ENCODE measurements around the gene AOAH. TPM values are rescaled to one million over a fixed set of nuclear protein-coding genes. Genes with fewer than 3 reads are reported as not detected.

Gene AOAH
- total RNA-seq, 1 experiment from 2014 or later: 1.3 TPM

DNA sequence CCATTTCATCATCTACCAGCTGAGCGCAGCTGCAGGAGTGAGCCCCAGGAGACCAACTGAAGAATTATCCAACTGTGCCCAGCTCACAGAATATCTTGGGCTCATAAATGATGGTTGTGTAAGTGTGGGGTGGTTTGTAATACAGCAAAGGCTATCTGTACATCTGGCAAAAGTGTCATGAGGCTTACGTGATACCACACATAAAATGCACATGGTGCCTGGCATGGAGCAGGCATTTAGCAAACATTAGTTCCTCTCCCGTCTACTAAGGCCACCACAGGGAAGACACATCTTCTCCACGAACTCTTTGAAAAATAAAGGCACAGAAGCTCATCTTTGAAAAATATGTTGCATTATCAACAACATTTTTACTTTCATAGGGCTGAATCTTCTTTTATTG lies 32.3 kb downstream of the AOAH start:
- Histone ChIP-seq H3K4me3 (no peak overlapping the region), H3K36me3 (no peaks in the 10 kb centered on the region), H3K9me3 (replicated peaks) (no peaks in the 10 kb centered on the region), H3K27ac (no peak overlapping the region), H3K27me3 (no peaks in the 10 kb centered on the region), H3K4me1 (no peaks in the 10 kb centered on the region)
- DNase-seq: no peak

DNA sequence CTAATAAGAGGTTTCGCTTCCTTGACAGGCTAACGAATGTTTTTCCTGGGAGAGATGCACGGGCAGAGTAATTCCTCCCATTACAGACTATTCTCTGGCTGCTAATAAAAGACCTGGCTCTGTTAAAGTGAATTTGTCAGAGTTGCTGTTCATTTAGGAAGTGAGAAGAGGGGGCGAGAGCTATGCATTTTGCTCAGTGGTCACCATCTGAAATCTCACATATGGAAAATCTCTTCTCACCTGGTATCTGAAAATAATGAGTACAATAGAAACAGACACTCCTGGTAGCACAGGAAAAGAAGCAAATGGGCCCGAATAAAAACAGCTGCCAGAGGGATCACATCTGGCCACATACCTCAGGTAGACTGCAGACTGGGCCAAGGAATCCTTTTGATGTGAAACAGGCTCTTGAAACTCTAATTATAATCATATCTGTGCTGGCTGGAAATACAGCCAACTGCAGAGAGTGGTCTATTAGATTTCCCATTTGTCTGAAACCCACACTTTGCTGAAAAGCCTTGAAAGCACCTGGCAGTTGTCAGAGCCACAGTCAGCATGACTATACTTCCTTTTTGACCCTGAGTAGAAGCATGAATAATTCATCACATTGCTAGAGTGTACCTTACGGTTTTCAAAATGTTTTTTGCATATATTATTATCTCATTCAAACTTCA lies 33.6 kb downstream of the AOAH start:
- Histone ChIP-seq H3K4me1 (peaks cover 4% of the 10 kb centered on the region; the same call in 1 of the 2 replicates), H3K27ac (no peak overlapping the region), H3K4me3 (no peak overlapping the region), H3K27me3 (no peaks in the 10 kb centered on the region), H3K36me3 (no peaks in the 10 kb centered on the region), H3K9me3 (replicated peaks) (no peaks in the 10 kb centered on the region)
- no peak for DNase-seq

DNA sequence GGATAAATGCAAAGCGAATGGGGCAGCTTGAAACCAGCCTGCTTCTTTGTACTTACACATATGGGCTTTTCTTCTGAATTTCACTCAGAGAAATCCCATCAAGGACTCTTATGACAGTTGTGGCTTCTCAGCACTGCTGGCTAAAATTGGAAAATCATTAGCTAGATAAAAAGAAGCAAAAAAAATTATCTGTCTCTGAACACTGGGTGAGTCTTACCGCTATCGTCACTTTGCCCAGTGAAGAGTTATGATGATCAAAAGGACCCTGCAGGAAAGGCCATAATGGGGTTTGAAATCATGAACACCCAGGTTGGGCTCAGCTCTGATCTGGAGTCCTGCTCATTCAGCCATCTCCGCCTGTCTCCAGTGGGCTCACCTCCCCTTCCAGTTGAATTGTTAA lies 34.3 kb downstream of the AOAH start:
- H3K4me3 ChIP-seq: no peak overlapping the region
- H3K27ac ChIP-seq: no peak overlapping the region
- H3K9me3 ChIP-seq (replicated peaks): no peaks in the 10 kb centered on the region
- H3K36me3 ChIP-seq: no peaks in the 10 kb centered on the region
- no peaks in the 10 kb centered on the region for H3K27me3 ChIP-seq
- H3K4me1 ChIP-seq: peaks cover 4% of the 10 kb centered on the region; the same call in 1 of the 2 replicates
- DNase-seq: no peak

DNA sequence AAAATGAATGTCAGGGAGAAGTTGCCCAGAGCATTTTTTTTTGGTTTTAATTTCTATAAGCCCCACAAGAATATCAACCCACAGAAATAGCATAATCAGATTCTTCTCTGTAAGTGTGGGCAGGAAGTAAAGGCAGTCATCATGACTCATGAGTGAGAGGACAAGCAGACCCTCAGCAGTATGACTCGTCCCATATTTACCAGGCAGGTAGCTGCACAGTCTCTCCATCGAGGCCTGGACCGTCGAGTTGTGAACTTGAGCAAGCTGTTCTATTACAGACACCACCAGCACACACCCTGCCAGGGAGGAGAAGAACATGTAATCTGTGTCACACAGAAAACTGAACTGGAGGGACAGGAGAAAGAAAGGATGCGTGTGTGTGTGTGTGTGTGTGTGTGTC lies 37.8 kb downstream of the AOAH start:
- Histone ChIP-seq H3K27me3 (no peaks in the 10 kb centered on the region), H3K4me1 (peaks cover 4% of the 10 kb centered on the region; the same call in 1 of the 2 replicates), H3K36me3 (no peaks in the 10 kb centered on the region), H3K4me3 (no peak overlapping the region), H3K27ac (no peak overlapping the region), H3K9me3 (replicated peaks) (no peaks in the 10 kb centered on the region)
- no peak for DNase-seq

GRCh38 chr7:36684954-36685353 lies 39.3 kb downstream of the AOAH start:
- no peaks in the 10 kb centered on the region for H3K9me3 ChIP-seq (replicated peaks)
- H3K36me3 ChIP-seq: no peaks in the 10 kb centered on the region
- DNase-seq: no peak
- no peak overlapping the region for H3K27ac ChIP-seq
- no peak overlapping the region for H3K4me3 ChIP-seq
- no peaks in the 10 kb centered on the region for H3K27me3 ChIP-seq
- peaks cover 4% of the 10 kb centered on the region; the same call in 1 of the 2 replicates for H3K4me1 ChIP-seq

GRCh38 chr7:36683695-36684357 lies 40.5 kb downstream of the AOAH start:
- Histone ChIP-seq H3K4me3 (no peak overlapping the region), H3K36me3 (no peaks in the 10 kb centered on the region), H3K4me1 (peaks cover 4% of the 10 kb centered on the region; the same call in 1 of the 2 replicates), H3K27ac (no peak overlapping the region), H3K27me3 (no peaks in the 10 kb centered on the region), H3K9me3 (replicated peaks) (no peaks in the 10 kb centered on the region)
- no peak for DNase-seq

- Histone ChIP-seq H3K9me3 (replicated peaks) (no peaks in the 10 kb centered on the region), H3K27me3 (no peaks in the 10 kb centered on the region), H3K36me3 (no peaks in the 10 kb centered on the region), H3K27ac (no peak overlapping the region), H3K4me1 (peaks cover 4% of the 10 kb centered on the region; the same call in 1 of the 2 replicates), H3K4me3 (no peak overlapping the region)
- DNase-seq: no peak
Measured at GRCh38 chr7:36683111-36683510, 41.2 kb downstream of the AOAH start.

DNA sequence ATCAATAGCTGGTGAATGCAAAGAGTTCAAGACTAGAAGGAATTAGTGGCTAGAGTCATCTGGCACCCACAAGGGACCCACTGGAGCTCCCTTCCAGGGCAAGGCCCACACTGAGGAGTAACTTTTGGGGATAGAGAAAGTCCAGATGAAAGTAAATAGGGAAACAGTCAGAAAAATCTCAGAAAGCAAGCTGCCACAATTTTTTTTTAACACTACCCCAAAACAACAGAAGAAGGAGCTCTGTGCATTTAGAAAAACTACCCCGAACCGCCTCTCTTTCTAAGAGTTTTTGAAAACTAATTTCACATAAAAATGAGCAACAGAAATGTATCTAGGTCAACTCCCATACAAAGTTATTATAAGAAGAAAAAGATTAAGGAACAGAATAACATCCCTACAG lies 42.2 kb downstream of the AOAH start:
- Histone ChIP-seq H3K4me3 (no peak overlapping the region), H3K27me3 (no peaks in the 10 kb centered on the region), H3K36me3 (no peaks in the 10 kb centered on the region), H3K27ac (no peak overlapping the region), H3K9me3 (replicated peaks) (no peaks in the 10 kb centered on the region), H3K4me1 (peaks cover 4% of the 10 kb centered on the region; the same call in 1 of the 2 replicates)
- DNase-seq: no peak

- Histone ChIP-seq H3K27ac (no peak overlapping the region), H3K4me3 (no peak overlapping the region), H3K27me3 (no peaks in the 10 kb centered on the region), H3K9me3 (replicated peaks) (no peaks in the 10 kb centered on the region), H3K36me3 (no peaks in the 10 kb centered on the region), H3K4me1 (no peaks in the 10 kb centered on the region)
- no peak for DNase-seq
Measured at GRCh38 chr7:36677769-36678437, 46.4 kb downstream of the AOAH start.

- DNase-seq: no peak
- H3K9me3 ChIP-seq (replicated peaks): no peaks in the 10 kb centered on the region
- H3K36me3 ChIP-seq: no peaks in the 10 kb centered on the region
- H3K4me3 ChIP-seq: no peak overlapping the region
- no peak overlapping the region for H3K27ac ChIP-seq
- H3K27me3 ChIP-seq: no peaks in the 10 kb centered on the region
- no peaks in the 10 kb centered on the region for H3K4me1 ChIP-seq
Measured at GRCh38 chr7:36673703-36674102, 50.6 kb downstream of the AOAH start.

DNA sequence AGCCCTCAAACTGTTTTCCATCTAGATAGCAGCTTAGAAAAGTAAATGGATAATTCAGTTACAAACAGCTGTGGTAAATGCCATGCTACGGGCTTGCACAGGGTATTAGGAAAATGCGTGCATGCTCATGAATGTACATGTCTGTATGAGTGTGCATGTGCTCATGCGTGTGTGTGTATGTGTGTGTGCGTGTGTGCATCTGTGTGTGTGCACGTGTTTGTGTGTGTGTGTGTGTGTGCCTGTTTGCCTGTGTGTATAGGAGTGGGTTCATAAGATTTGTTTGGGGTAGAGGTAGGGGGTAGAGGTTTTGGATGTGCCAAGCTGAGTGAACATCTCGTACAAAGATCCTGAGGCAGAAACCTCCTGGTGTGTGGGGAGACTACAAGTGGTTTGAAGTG lies 52.9 kb downstream of the AOAH start:
- H3K4me1 ChIP-seq: no peaks in the 10 kb centered on the region
- no peaks in the 10 kb centered on the region for H3K9me3 ChIP-seq (replicated peaks)
- DNase-seq: no peak
- no peak overlapping the region for H3K4me3 ChIP-seq
- no peaks in the 10 kb centered on the region for H3K36me3 ChIP-seq
- H3K27ac ChIP-seq: no peak overlapping the region
- H3K27me3 ChIP-seq: no peaks in the 10 kb centered on the region

- Histone ChIP-seq H3K4me3 (no peak overlapping the region), H3K27ac (no peak overlapping the region), H3K4me1 (no peaks in the 10 kb centered on the region), H3K36me3 (no peaks in the 10 kb centered on the region), H3K9me3 (replicated peaks) (no peaks in the 10 kb centered on the region), H3K27me3 (no peaks in the 10 kb centered on the region)
- peak; percentile 58 to 91 for DNase-seq
Measured at GRCh38 chr7:36670585-36671431, 53.5 kb downstream of the AOAH start.

- H3K27ac ChIP-seq: no peak overlapping the region
- H3K4me1 ChIP-seq: no peaks in the 10 kb centered on the region
- no peak overlapping the region for H3K4me3 ChIP-seq
- no peaks in the 10 kb centered on the region for H3K9me3 ChIP-seq (replicated peaks)
- no peak for DNase-seq
- H3K36me3 ChIP-seq: no peaks in the 10 kb centered on the region
- no peaks in the 10 kb centered on the region for H3K27me3 ChIP-seq
Measured at GRCh38 chr7:36668750-36669149, 55.5 kb downstream of the AOAH start.

DNA sequence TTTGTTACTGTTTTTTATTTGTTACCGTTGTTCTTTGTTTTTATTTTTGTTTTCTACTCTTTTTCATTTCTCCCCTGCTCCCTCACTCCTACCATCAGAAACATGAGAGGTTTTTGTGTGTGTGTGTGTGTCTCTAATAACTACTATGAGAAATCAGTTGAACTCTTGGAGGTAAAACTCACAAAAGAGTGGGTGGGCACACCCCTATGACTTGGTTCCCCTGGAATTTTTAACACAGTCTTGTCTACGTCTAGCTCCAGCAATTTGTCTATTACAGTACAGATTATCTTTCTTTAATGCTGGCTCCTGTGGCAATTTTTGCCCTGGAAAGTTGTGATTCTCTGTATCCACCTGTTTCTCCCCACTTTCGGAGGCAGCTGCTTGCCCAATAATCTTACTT lies 56.2 kb downstream of the AOAH start:
- Histone ChIP-seq H3K4me3 (no peak overlapping the region), H3K4me1 (no peaks in the 10 kb centered on the region), H3K27me3 (no peaks in the 10 kb centered on the region), H3K36me3 (no peaks in the 10 kb centered on the region), H3K27ac (no peak overlapping the region), H3K9me3 (replicated peaks) (no peaks in the 10 kb centered on the region)
- DNase-seq: no peak
